Fibroblast of upper back skin (primary cell): Measurements from ENCODE around the gene DYNLRB2.

Experiments used
- DNase-seq: peaks from one replicate; pipeline ENCODE4 v3.0.0-alpha.2; 2013

Gene DYNLRB2

GRCh38 chr16:80540516-80541305 is at the start of gene DYNLRB2:
TSS of gene DYNLRB2 (plus strand) at chr16:80540993. CDS start at chr16:80541077, 84 bp downstream.
- DNase-seq, result peak; percentile 94

GRCh38 chr16:80500116-80500859 is 40.5 kb upstream of the DYNLRB2 start:
- no peak for DNase-seq

- no peak for DNase-seq
Observed at GRCh38 chr16:80500961-80501525, 39.8 kb upstream of the DYNLRB2 start.

GRCh38 chr16:80503107-80503506 is 37.7 kb upstream of the DYNLRB2 start:
- no peak for DNase-seq

- no peak for DNase-seq
Observed at GRCh38 chr16:80507538-80507937, 33.3 kb upstream of the DYNLRB2 start.

- no peak for DNase-seq
Observed at GRCh38 chr16:80509872-80510271, 30.9 kb upstream of the DYNLRB2 start.

GRCh38 chr16:80511824-80512592 is 28.8 kb upstream of the DYNLRB2 start:
- DNase-seq, result no peak

- DNase-seq, result no peak
Observed at GRCh38 chr16:80512593-80512853, 28.3 kb upstream of the DYNLRB2 start.

GRCh38 chr16:80515374-80515773 is 25.4 kb upstream of the DYNLRB2 start:
- no peak for DNase-seq

GRCh38 chr16:80517846-80518245 is 22.9 kb upstream of the DYNLRB2 start:
- no peak for DNase-seq

GRCh38 chr16:80518436-80518835 is 22.4 kb upstream of the DYNLRB2 start:
- no peak for DNase-seq

- no peak for DNase-seq
Observed at GRCh38 chr16:80519189-80519588, 21.6 kb upstream of the DYNLRB2 start.

GRCh38 chr16:80525420-80525819 is 15.4 kb upstream of the DYNLRB2 start:
- no peak for DNase-seq

GRCh38 chr16:80526418-80527061 is 14.3 kb upstream of the DYNLRB2 start:
- peak; percentile 60 for DNase-seq

- peak; percentile 19 for DNase-seq
Observed at GRCh38 chr16:80527297-80527696, 13.5 kb upstream of the DYNLRB2 start.

GRCh38 chr16:80530479-80530878 is 10.3 kb upstream of the DYNLRB2 start:
- no peak for DNase-seq

- DNase-seq, result no peak
Observed at GRCh38 chr16:80536238-80536637, 4.6 kb upstream of the DYNLRB2 start.

GRCh38 chr16:80541306-80541694 is 507 bp downstream of the DYNLRB2 start:
- DNase-seq, result no peak

- no peak for DNase-seq
Observed at GRCh38 chr16:80543162-80543561, 2.4 kb downstream of the DYNLRB2 start.

GRCh38 chr16:80544326-80544725 is 3.5 kb downstream of the DYNLRB2 start:
- no peak for DNase-seq

GRCh38 chr16:80546249-80546648 is 5.5 kb downstream of the DYNLRB2 start:
- DNase-seq, result no peak

GRCh38 chr16:80547145-80547544 is 6.4 kb downstream of the DYNLRB2 start:
- DNase-seq, result no peak

GRCh38 chr16:80552277-80552676 is 11.5 kb downstream of the DYNLRB2 start:
- DNase-seq, result no peak
